Endodermal cell (in vitro differentiated cells): ENCODE results near the gene ADAM30. TPM values are rescaled to one million over a fixed set of nuclear protein-coding genes. Genes with fewer than 3 reads are reported as not detected.

Source experiments
- DNase-seq: peaks from one replicate; pipeline ENCODE4 v3.0.0-alpha.2; 2017
- H3K27ac ChIP-seq: 2 replicates; pipeline ENCODE4 v1.5.1; 2013; ENCODE audit warnings: mild to moderate bottlenecking, low read depth, low read length, moderate library complexity
- H3K27me3 ChIP-seq: 2 replicates; pipeline ENCODE4 v1.6.1; 2013; ENCODE audit warnings: mild to moderate bottlenecking, low read length, moderate library complexity; ENCODE audit not compliant: insufficient read depth, control insufficient read depth, poor library complexity, severe bottlenecking
- H3K36me3 ChIP-seq: 2 replicates; pipeline ENCODE4 v1.7.0; 2013; ENCODE audit warnings: mild to moderate bottlenecking, low read length, moderate library complexity; ENCODE audit not compliant: control insufficient read depth, insufficient read depth
- H3K4me1 ChIP-seq: one replicate; pipeline ENCODE4 v1.7.0; 2013; ENCODE audit warnings: low read length; ENCODE audit not compliant: control insufficient read depth, insufficient read depth
- H3K4me3 ChIP-seq: 2 replicates; pipeline ENCODE4 v1.5.1; 2013; ENCODE audit warnings: mild to moderate bottlenecking, low read length, moderate library complexity
- H3K9ac ChIP-seq: 2 replicates; pipeline ENCODE4 v1.6.1; 2013; ENCODE audit warnings: mild to moderate bottlenecking, low read length, moderate library complexity; ENCODE audit not compliant: poor library complexity, severe bottlenecking; ENCODE audit errors: extremely low read depth
- H3K9me3 ChIP-seq: 2 replicates; pipeline ENCODE4 v1.6.1; 2013; ENCODE audit warnings: mild to moderate bottlenecking, low read length, moderate library complexity; ENCODE audit not compliant: control insufficient read depth
- H3K27ac Mint-ChIP-seq: 2 replicates; pipeline ENCODE4 v1.8.0; 2020; ENCODE audit warnings: mixed read lengths
- H3K27me3 Mint-ChIP-seq: 2 replicates; pipeline ENCODE4 v1.8.0; 2021; ENCODE audit warnings: mild to moderate bottlenecking, mixed read lengths; ENCODE audit not compliant: insufficient read depth
- H3K36me3 Mint-ChIP-seq: 2 replicates; pipeline ENCODE4 v1.8.0; 2020; ENCODE audit warnings: low read depth, mixed read lengths
- H3K4me1 Mint-ChIP-seq: 2 replicates; pipeline ENCODE4 v1.8.0; 2020; ENCODE audit warnings: mixed read lengths
- H3K4me3 Mint-ChIP-seq: 2 replicates; pipeline ENCODE4 v1.8.0; 2020; ENCODE audit warnings: mild to moderate bottlenecking, moderate library complexity, mixed read lengths
- H3K9me3 Mint-ChIP-seq: 2 replicates; pipeline ENCODE4 v1.8.0; 2020; ENCODE audit warnings: mild to moderate bottlenecking, mixed read lengths
- WGBS, 2 experiments: methylation state at CpG; one replicate each; pipeline versions ENCODE4 v1.1.5 to v1.1.7; 2013; ENCODE audit warnings: missing lambda C conversion rate in 2 of 2, mixed read lengths in 1 of 2; ENCODE audit not compliant: insufficient coverage in 1 of 2, insufficient read length in 1 of 2; 5-methylcytosine and 5-hydroxymethylcytosine counted together
- long read RNA-seq, 4 experiments: library from polyadenylated mRNA in 2 of 4; library from RNA in 1 of 4; library from capped mRNA in 1 of 4; stranded (forward) in 3 of 4; unstranded in 1 of 4; transcript quantifications; one replicate each; pipeline ENCODE4 v2.0.0, GENCODE V29; 2020 to 2021; ENCODE audit warnings: inconsistent platforms in 1 of 4
- polyA plus RNA-seq, 2 experiments: library from polyadenylated mRNA; stranded (reverse); fragments of 50-300 nt; gene quantifications; one replicate each; pipeline ENCODE4 v1.2.3, GENCODE V29; 2013
- total RNA-seq, 2 donors: library from RNA; stranded (reverse); fragmentation: NEBNext Ultra II Directional in 1 of 2; extraction: Animal tissue kit (Norgen Biotek cat#: 25700) in 1 of 2; gene quantifications; 2 replicates in 1 of 2; 3 replicates in 1 of 2; pipeline ENCODE4 v1.2.1, GENCODE V29; 2021
- TF ChIP-seq, protein P1 (sequence below): fragments of 200-600 bp; sonication (generic); conservative IDR thresholded peaks from 2 replicates; pipeline ENCODE4 v1.5.0; 2021; ENCODE audit warnings: antibody characterized with exemption, mild to moderate bottlenecking

Gene ADAM30
- total RNA-seq, result not detected
- polyA plus RNA-seq (2013, experiment 1 of 2), result not detected
- polyA plus RNA-seq (2013, experiment 2 of 2), result not detected
- long read RNA-seq, experiment 1, result 0 reads
- long read RNA-seq, experiment 2, result 0 reads
- long read RNA-seq, experiment 3, result 0 reads
- long read RNA-seq, experiment 4, result 0 reads

DNA sequence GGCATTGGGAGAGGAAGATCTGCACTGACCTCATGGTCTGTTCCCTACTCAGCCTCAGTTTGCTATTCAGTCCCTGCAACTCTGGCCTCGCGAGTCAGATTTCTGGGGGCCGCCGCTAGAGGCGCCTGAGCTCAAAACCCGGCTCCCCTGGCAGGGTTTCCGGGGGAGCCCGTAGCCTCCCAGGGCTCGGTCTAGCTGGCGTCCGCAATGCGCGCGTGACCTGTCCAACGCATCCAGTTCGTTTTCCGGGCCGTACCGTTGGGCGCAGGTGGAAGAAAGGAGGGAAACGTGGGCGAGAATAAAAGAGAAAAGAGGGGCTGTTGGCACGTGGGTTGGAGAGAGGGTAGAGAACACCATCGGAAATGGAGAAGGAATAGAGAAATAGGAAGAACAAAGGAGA lies at the start of gene ADAM30:
TSS of gene ADAM30 (minus strand) at position 213 of the 400 bp plus-strand sequence. CDS start at position 34, 179 bp downstream.
- no peak within 1 kb of the TSS for H3K27ac ChIP-seq
- H3K9me3 ChIP-seq, result no peaks in the 10 kb centered on the region
- peaks cover 5% of the 10 kb centered on the region for H3K27me3 ChIP-seq
- Mint-ChIP-seq H3K36me3 (no peaks in the 10 kb centered on the region), H3K9me3 (no peaks in the 10 kb centered on the region), H3K27me3 (peaks cover 2% of the 10 kb centered on the region), H3K4me1 (no peaks in the 10 kb centered on the region), H3K27ac (no peak within 1 kb of the TSS), H3K4me3 (peak within 1 kb of the TSS; percentile 19)
- H3K4me3 ChIP-seq, result no peak within 1 kb of the TSS
- H3K4me1 ChIP-seq, result no peaks in the 10 kb centered on the region
- peak; percentile 83 for DNase-seq
- no peak within 1 kb of the TSS for H3K9ac ChIP-seq
- TF ChIP-seq, protein P1, sequence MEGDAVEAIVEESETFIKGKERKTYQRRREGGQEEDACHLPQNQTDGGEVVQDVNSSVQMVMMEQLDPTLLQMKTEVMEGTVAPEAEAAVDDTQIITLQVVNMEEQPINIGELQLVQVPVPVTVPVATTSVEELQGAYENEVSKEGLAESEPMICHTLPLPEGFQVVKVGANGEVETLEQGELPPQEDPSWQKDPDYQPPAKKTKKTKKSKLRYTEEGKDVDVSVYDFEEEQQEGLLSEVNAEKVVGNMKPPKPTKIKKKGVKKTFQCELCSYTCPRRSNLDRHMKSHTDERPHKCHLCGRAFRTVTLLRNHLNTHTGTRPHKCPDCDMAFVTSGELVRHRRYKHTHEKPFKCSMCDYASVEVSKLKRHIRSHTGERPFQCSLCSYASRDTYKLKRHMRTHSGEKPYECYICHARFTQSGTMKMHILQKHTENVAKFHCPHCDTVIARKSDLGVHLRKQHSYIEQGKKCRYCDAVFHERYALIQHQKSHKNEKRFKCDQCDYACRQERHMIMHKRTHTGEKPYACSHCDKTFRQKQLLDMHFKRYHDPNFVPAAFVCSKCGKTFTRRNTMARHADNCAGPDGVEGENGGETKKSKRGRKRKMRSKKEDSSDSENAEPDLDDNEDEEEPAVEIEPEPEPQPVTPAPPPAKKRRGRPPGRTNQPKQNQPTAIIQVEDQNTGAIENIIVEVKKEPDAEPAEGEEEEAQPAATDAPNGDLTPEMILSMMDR, result peak; percentile 78
- H3K36me3 ChIP-seq, result no peaks in the 10 kb centered on the region
- 95% methylated on average over 24 of the region's 24 CpGs for WGBS, 2 experiments

DNA sequence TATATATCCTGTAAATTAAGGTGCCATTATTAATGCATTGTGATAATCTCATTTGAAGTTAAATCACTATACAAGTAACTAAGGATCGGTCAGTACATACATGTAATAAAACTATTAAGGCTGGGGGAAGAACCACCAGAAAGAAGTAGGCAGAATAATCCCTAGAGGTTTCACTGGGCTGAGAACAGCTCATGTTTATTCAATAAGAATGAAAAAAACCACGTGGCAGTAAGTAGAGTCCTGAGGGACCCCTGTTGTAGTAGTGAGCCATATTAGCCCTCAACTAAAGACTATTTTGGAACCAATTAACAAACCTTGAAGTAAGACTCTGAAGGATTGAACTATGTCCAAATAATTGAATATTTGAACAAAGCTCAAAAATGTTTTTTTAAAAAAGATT lies 46.9 kb upstream of the ADAM30 start:
- H3K27me3 ChIP-seq, result no peaks in the 10 kb centered on the region
- Mint-ChIP-seq H3K36me3 (peaks cover 29% of the 10 kb centered on the region), H3K4me3 (no peak overlapping the region), H3K4me1 (no peaks in the 10 kb centered on the region), H3K9me3 (no peaks in the 10 kb centered on the region), H3K27me3 (no peaks in the 10 kb centered on the region), H3K27ac (no peak overlapping the region)
- H3K4me3 ChIP-seq, result no peak overlapping the region
- H3K9ac ChIP-seq, result no peak overlapping the region
- no peaks in the 10 kb centered on the region for H3K4me1 ChIP-seq
- no peaks in the 10 kb centered on the region for H3K9me3 ChIP-seq
- TF ChIP-seq, protein P1, result no peak
- peaks cover 36% of the 10 kb centered on the region for H3K36me3 ChIP-seq
- 88 to 89% methylated on average over 1 to 2 of the region's 2 CpGs for WGBS, 2 experiments
- no peak overlapping the region for H3K27ac ChIP-seq
- no peak for DNase-seq

DNA sequence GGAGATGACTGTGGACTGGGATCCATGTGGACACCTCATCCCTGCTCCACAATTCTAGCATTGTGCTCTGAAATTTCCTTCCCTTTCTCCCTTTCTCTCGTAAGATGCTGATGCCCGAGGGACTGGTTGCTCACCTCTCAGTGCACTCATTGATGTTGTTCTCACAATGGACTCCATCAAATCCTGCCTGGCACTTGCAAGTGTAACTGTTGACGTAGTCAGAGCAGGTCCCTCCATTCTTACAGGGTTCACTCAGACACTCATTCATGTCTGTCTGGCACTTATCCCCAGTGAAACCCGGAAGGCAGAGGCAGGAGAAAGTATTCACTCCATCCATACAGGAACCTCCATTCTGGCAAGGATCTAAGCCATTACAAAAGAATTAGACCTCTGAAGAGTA lies 45.1 kb upstream of the ADAM30 start:
- H3K27me3 ChIP-seq, result no peaks in the 10 kb centered on the region
- Mint-ChIP-seq H3K4me3 (no peak overlapping the region), H3K27ac (no peak overlapping the region), H3K4me1 (no peaks in the 10 kb centered on the region), H3K27me3 (no peaks in the 10 kb centered on the region), H3K36me3 (peaks cover 36% of the 10 kb centered on the region), H3K9me3 (no peaks in the 10 kb centered on the region)
- no peak overlapping the region for H3K4me3 ChIP-seq
- peaks cover 42% of the 10 kb centered on the region for H3K36me3 ChIP-seq
- no peak for DNase-seq
- no peaks in the 10 kb centered on the region for H3K4me1 ChIP-seq
- 84 to 95% methylated on average over 3 to 4 of the region's 4 CpGs for WGBS, 2 experiments
- H3K27ac ChIP-seq, result no peak overlapping the region
- no peaks in the 10 kb centered on the region for H3K9me3 ChIP-seq
- H3K9ac ChIP-seq, result no peak overlapping the region
- TF ChIP-seq, protein P1, result no peak
